HepG2 (cell line): ENCODE results near the gene LPXN. TPM values are rescaled to one million over a fixed set of nuclear protein-coding genes. Genes with fewer than 3 reads are reported as not detected.

Source experiments
- AKNA ChIP-seq: sonication (generic); formaldehyde crosslinking; IDR thresholded peaks from 2 replicates; pipeline ENCODE4 v1.4.0; 2020; ENCODE audit warnings: missing genetic modification reagents, borderline replicate concordance
- BHLHE40 ChIP-seq: IDR thresholded peaks from 2 replicates; pipeline ENCODE4 v1.6.1; 2011; ENCODE audit warnings: low read length, improper control_type of control experiment
- ESRRA ChIP-seq: sonication (generic); formaldehyde crosslinking; IDR thresholded peaks from 2 replicates; pipeline ENCODE4 v1.5.1; 2020; ENCODE audit warnings: mild to moderate bottlenecking, low read depth, missing genetic modification reagents
- GFI1 ChIP-seq: sonication (generic); formaldehyde crosslinking; IDR thresholded peaks from 2 replicates; pipeline ENCODE4 v1.5.0; 2020; ENCODE audit warnings: missing genetic modification reagents, mild to moderate bottlenecking, borderline replicate concordance
- KDM5B ChIP-seq: sonication (generic); formaldehyde crosslinking; IDR thresholded peaks from 2 replicates; pipeline ENCODE4 v1.4.0; 2020; ENCODE audit warnings: missing genetic modification reagents, mild to moderate bottlenecking, borderline replicate concordance
- NFIB ChIP-seq: sonication (generic); formaldehyde crosslinking; IDR thresholded peaks from 2 replicates; pipeline ENCODE4 v1.9.0; 2021; ENCODE audit warnings: missing genetic modification reagents, mild to moderate bottlenecking, borderline replicate concordance
- NFKB2 ChIP-seq: sonication (generic); formaldehyde crosslinking; IDR thresholded peaks from 2 replicates; pipeline ENCODE4 v1.4.0; 2020; ENCODE audit warnings: missing genetic modification reagents, borderline replicate concordance
- NR2C2 ChIP-seq: sonication (generic); formaldehyde crosslinking; IDR thresholded peaks from 2 replicates; pipeline ENCODE4 v1.4.0; 2020; ENCODE audit warnings: missing genetic modification reagents, mild to moderate bottlenecking, moderate library complexity, borderline replicate concordance
- PHF5A ChIP-seq: IDR thresholded peaks from one replicate; pipeline ENCODE4 v1.6.1; 2018; ENCODE audit warnings: low read depth, missing genetic modification reagents; ENCODE audit not compliant: unreplicated experiment
- PTBP1 ChIP-seq: fragments of 200-400 bp; formaldehyde crosslinking; IDR thresholded peaks from 2 replicates; pipeline ENCODE4 v1.6.1; 2018; ENCODE audit warnings: low read length, low read depth; ENCODE audit not compliant: poor library complexity, severe bottlenecking
- RFXAP ChIP-seq: sonication (generic); formaldehyde crosslinking; IDR thresholded peaks from 2 replicates; pipeline ENCODE4 v1.4.0; 2020; ENCODE audit warnings: missing genetic modification reagents, borderline replicate concordance
- RNF2 ChIP-seq: fragments of 450-650 bp; conservative IDR thresholded peaks from 2 replicates; pipeline ENCODE4 v1.6.1; 2016; ENCODE audit warnings: low read depth
- THAP11 ChIP-seq: IDR thresholded peaks from 2 replicates; pipeline ENCODE4 v1.6.1; 2016; ENCODE audit warnings: missing biosample characterization, missing genetic modification reagents
- ZBTB26 ChIP-seq: IDR thresholded peaks from 2 replicates; pipeline ENCODE4 v1.6.1; 2016; ENCODE audit warnings: missing compliant biosample characterization, missing genetic modification reagents, borderline replicate concordance
- ZNF224 ChIP-seq: sonication (generic); formaldehyde crosslinking; IDR thresholded peaks from 2 replicates; pipeline ENCODE4 v1.5.0; 2020; ENCODE audit warnings: mild to moderate bottlenecking, missing genetic modification reagents
- ZNF235 ChIP-seq: sonication (generic); formaldehyde crosslinking; IDR thresholded peaks from 2 replicates; pipeline ENCODE4 v1.8.1; 2023; ENCODE audit warnings: mild to moderate bottlenecking, missing genetic modification reagents, borderline replicate concordance
- ZNF275 ChIP-seq: sonication (generic); formaldehyde crosslinking; IDR thresholded peaks from 2 replicates; pipeline ENCODE4 v1.8.0; 2022; ENCODE audit warnings: missing genetic modification reagents, mild to moderate bottlenecking, inconsistent platforms, borderline replicate concordance
- ZNF296 ChIP-seq: sonication (generic); formaldehyde crosslinking; conservative IDR thresholded peaks from 2 replicates; pipeline ENCODE4 v1.5.0; 2020; ENCODE audit warnings: mild to moderate bottlenecking, missing genetic modification reagents
- ZNF513 ChIP-seq: sonication (generic); formaldehyde crosslinking; conservative IDR thresholded peaks from 2 replicates; pipeline ENCODE4 v1.5.0; 2020; ENCODE audit warnings: missing genetic modification reagents
- ZNF614 ChIP-seq: IDR thresholded peaks from 2 replicates; pipeline ENCODE4 v1.6.1; 2018; ENCODE audit warnings: missing biosample characterization, missing genetic modification reagents, inconsistent platforms, borderline replicate concordance
- ZNF768 ChIP-seq: sonication (generic); formaldehyde crosslinking; IDR thresholded peaks from 2 replicates; pipeline ENCODE4 v1.4.0; 2020; ENCODE audit warnings: missing genetic modification reagents
- ZNF790 ChIP-seq: sonication (generic); formaldehyde crosslinking; IDR thresholded peaks from 2 replicates; pipeline ENCODE4 v1.8.0; 2022; ENCODE audit warnings: missing genetic modification reagents, mild to moderate bottlenecking, borderline replicate concordance
- polyA plus RNA-seq, 8 experiments: library from polyadenylated mRNA; depleted of rRNA in 3 of 8; stranded (reverse) in 7 of 8; unstranded in 1 of 8; fragments of >200 nt; fragmentation: Illumina TruSeq in 4 of 8; extraction: Trizol in 4 of 8; gene quantifications; 2 replicates each; pipeline versions ENCODE4 v1.2.1 to v1.2.3, GENCODE V29; 2011 to 2016; ENCODE audit warnings: low read depth in 4 of 8, missing spikeins in 1 of 8, mixed read lengths in 1 of 8; ENCODE audit not compliant: insufficient read depth in 1 of 8
- total RNA-seq, 5 experiments: library from RNA; depleted of rRNA; stranded (reverse); fragments of >200 nt; fragmentation: Illumina TruSeq; extraction: Trizol; gene quantifications; 2 replicates each; pipeline ENCODE4 v1.2.3, GENCODE V29; 2016; ENCODE audit warnings: low read depth in 1 of 5

The LPXN gene
- total and polyA plus RNA-seq, 2 of the 13 experiments (the other 11 are each of a cell fraction or from before 2014, with no cell fraction given): 1.7 to 3.5 TPM

GRCh38 chr11:58578635-58579191 lies 3.1 kb upstream of the LPXN start, which contains the start of gene ZFP91 (continued):
- TF ChIP-seq ZNF275 (CRISPR knock-in tag): no peak
- TF ChIP-seq ZNF513 (CRISPR knock-in tag): no peak
- no peak for TF ChIP-seq AKNA (CRISPR knock-in tag)
- no peak for TF ChIP-seq BHLHE40
- 0 out of 2 replicates have a peak, but pooled peaks have one; percentile 19 for TF ChIP-seq RNF2
- TF ChIP-seq ZNF224: peak; percentile 34; the same call in 1 of the 2 replicates
- TF ChIP-seq ESRRA (CRISPR knock-in tag): no peak
- TF ChIP-seq NFKB2: no peak
- no peak for TF ChIP-seq PHF5A (CRISPR knock-in tag)
- no peak for TF ChIP-seq RFXAP (CRISPR knock-in tag)
- TF ChIP-seq GFI1 (CRISPR knock-in tag): no peak
- TF ChIP-seq PTBP1: peak; percentile 20
- TF ChIP-seq ZBTB26: no peak
- no peak for TF ChIP-seq NR2C2 (CRISPR knock-in tag)
- TF ChIP-seq ZNF235 (CRISPR knock-in tag): no peak
- no peak for TF ChIP-seq ZNF296
- no peak for TF ChIP-seq ZNF614 (CRISPR knock-in tag)
- TF ChIP-seq KDM5B (CRISPR knock-in tag): 0 out of 2 replicates have a peak, but pooled peaks have one; percentile 2
- no peak for TF ChIP-seq ZNF790 (CRISPR knock-in tag)
- no peak for TF ChIP-seq THAP11 (CRISPR knock-in tag)
- no peak for TF ChIP-seq NFIB (CRISPR knock-in tag)
- TF ChIP-seq ZNF768 (CRISPR knock-in tag): no peak
